Esophagus squamous epithelium (tissue), 5 donors: ENCODE measurements around the gene FBXW2. TPM values are rescaled to one million over a fixed set of nuclear protein-coding genes. Genes with fewer than 3 reads are reported as not detected.

Experiments
- DNase-seq: peaks from one replicate; lab custom pipeline; 2025; lab: John Stamatoyannopoulos, UW
- H3K27ac ChIP-seq, 4 donors: fragments of 200-600 bp; sonication (generic); one replicate each; pipeline ENCODE4 v1.5.1; 2016 to 2019; ENCODE audit warnings: mild to moderate bottlenecking in 1 of 4
- H3K27me3 ChIP-seq, 4 donors: fragments of 200-600 bp; sonication (generic); 1 replicate in 3 of 4; 2 replicates in 1 of 4; pipeline versions ENCODE4 v1.5.1 to v1.6.0; 2017 to 2021; ENCODE audit warnings: antibody characterized with exemption in 1 of 4
- H3K36me3 ChIP-seq, 3 donors: fragments of 200-600 bp; sonication (generic); one replicate each; pipeline ENCODE4 v1.5.1; 2016 to 2019
- H3K4me1 ChIP-seq, 3 donors: fragments of 200-600 bp; sonication (generic); one replicate each; pipeline ENCODE4 v1.5.1; 2017 to 2019
- H3K4me3 ChIP-seq, 4 donors: fragments of 200-600 bp; sonication (generic); 1 replicate in 3 of 4; 2 replicates in 1 of 4; pipeline ENCODE4 v1.5.1; 2016 to 2019; ENCODE audit warnings: mild to moderate bottlenecking in 2 of 4, moderate library complexity in 1 of 4
- H3K9me3 ChIP-seq, 3 donors: fragments of 200-600 bp; sonication (generic); one replicate each; pipeline ENCODE4 v1.5.1; 2016 to 2019
- POLR2A ChIP-seq, 4 donors: fragments of 450-650 bp; IDR thresholded peaks; one replicate each; pipeline ENCODE4 v1.6.1; 2017; ENCODE audit warnings: antibody characterized with exemption in 4 of 4, mild to moderate bottlenecking in 4 of 4, moderate library complexity in 3 of 4
- WGBS, 2 donors: methylation state at CpG; one replicate each; pipeline ENCODE4 v1.1.5; 2018; 5-methylcytosine and 5-hydroxymethylcytosine counted together
- intact Hi-C: fragments of 100-400 bp; cut with DNase I; formaldehyde crosslinking; loops from one replicate; pipeline ENCODE4 v1.15.0; 2022
- total RNA-seq, 4 donors: library from RNA; depleted of rRNA; stranded (reverse); fragments of >200 nt; gene quantifications; one replicate each; pipeline ENCODE4 v1.1.0, GENCODE V29; 2016
- TF ChIP-seq, protein P1 (sequence below), 6 experiments: fragments of 450-650 bp in 4 of 6; fragments of 200-600 bp in 2 of 6; sonication (generic) in 2 of 6; IDR thresholded peaks; one replicate each; pipeline ENCODE4 v1.5.1; 2016 to 2019; ENCODE audit warnings: antibody characterized with exemption in 6 of 6, mild to moderate bottlenecking in 4 of 6, moderate library complexity in 4 of 6
- donor health status: DM: yes; HTN: yes; CAD: no.

Gene FBXW2
- total RNA-seq, 4 donors from 2014 or later: 23.1 to 41.6 (median 31.7) TPM

DNA sequence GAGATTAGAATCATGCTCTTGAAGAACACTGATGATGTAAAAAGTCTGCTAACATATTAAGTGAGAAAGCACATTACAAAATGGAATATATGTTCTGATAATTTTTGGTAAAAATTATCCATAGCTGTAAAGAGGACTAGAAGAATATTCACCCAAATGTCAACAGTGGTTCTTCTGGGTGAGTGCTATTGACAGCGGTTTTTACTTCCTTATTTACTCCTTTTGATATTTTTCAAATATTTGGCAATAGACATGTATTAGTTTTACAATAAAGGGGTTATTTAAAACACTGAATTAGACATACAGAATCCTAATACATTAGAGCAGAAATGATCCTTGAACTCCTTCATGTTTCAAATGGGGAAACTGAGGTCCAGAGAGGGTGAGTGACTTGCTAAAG, 52.0 kb downstream of the FBXW2 start:
- Histone ChIP-seq H3K36me3 (no peaks in the 10 kb centered on the region), H3K27ac (no peak overlapping the region), H3K4me1 (no peaks in the 10 kb centered on the region), H3K27me3 (no peaks in the 10 kb centered on the region), H3K4me3 (no peak overlapping the region), H3K9me3 (no peaks in the 10 kb centered on the region)
- WGBS, 2 donors: 48 to 63% methylated on average over 1 of the region's 1 CpG
- DNase-seq: no peak
- intact Hi-C loops: no loop called here
- TF ChIP-seq POLR2A (IDR thresholded peaks at IDR 0.05): no peak
- TF ChIP-seq, protein P1, sequence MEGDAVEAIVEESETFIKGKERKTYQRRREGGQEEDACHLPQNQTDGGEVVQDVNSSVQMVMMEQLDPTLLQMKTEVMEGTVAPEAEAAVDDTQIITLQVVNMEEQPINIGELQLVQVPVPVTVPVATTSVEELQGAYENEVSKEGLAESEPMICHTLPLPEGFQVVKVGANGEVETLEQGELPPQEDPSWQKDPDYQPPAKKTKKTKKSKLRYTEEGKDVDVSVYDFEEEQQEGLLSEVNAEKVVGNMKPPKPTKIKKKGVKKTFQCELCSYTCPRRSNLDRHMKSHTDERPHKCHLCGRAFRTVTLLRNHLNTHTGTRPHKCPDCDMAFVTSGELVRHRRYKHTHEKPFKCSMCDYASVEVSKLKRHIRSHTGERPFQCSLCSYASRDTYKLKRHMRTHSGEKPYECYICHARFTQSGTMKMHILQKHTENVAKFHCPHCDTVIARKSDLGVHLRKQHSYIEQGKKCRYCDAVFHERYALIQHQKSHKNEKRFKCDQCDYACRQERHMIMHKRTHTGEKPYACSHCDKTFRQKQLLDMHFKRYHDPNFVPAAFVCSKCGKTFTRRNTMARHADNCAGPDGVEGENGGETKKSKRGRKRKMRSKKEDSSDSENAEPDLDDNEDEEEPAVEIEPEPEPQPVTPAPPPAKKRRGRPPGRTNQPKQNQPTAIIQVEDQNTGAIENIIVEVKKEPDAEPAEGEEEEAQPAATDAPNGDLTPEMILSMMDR (IDR thresholded peaks at IDR 0.05): no peak

DNA sequence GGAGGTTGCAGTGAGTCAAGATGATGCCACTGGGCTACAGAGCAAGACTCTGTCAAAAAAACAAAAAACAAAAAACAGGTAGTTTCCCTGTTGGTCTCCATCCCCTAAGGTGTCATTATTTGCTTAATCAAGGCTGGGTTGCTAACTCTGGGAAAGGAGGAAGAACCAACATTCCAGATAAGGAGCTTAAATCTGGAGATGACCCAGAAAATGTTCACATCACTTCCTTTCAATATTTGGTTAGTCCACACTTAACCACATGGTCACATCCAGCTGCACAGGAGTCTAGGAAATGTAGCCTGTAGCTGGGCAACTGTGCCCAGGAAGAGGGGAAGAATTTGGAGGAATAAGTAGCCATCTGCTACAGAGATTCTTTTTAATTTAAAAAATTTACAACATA, 53.1 kb downstream of the FBXW2 start:
- Histone ChIP-seq H3K36me3 (no peaks in the 10 kb centered on the region), H3K27me3 (no peaks in the 10 kb centered on the region), H3K9me3 (no peaks in the 10 kb centered on the region), H3K4me3 (no peak overlapping the region), H3K4me1 (peaks cover 0 to 5% (median 2%) of the 10 kb centered on the region in 3 donors), H3K27ac (no peak overlapping the region)
- TF ChIP-seq, protein P1 (IDR thresholded peaks at IDR 0.05): no peak
- no peak for TF ChIP-seq POLR2A (IDR thresholded peaks at IDR 0.05)
- no peak for DNase-seq
- intact Hi-C loops: no loop called here

DNA sequence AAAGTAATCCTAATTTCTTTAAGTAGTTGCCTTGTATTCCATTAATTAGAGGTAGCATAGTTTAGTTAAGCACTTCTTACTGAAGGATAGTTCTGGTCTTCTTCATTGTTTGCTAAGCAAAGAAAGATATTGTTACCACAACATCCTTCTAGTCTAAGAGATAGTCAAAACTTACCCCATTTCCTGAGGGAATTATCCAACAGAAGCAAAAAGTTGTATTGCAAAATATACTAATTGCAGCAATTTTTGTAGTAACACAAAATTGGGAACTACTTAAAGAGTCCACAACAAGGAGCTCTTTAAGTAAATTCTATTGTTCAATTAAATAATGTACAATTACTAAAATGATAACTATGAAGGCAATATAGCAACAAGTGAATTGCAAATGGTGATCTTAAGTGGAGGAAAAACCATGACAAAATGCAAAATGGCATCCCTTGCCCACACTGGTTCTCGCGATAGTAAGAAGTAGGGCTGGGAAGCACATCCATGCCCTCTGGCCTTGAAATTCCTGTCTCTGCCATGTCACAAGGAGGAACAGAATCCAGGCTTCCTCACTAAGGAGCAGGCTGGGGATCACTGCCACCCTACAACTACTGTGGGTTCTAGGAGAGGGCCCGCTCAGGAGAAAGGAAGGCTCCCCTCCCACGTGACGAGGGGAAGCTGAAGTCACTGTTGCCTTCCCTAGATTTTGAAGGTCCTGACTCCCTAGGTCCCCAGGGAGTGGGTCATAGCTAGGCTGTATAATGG, 55.6 kb downstream of the FBXW2 start:
- intact Hi-C loops: no loop called here
- no peaks in the 10 kb centered on the region for H3K36me3 ChIP-seq
- no peaks in the 10 kb centered on the region for H3K9me3 ChIP-seq
- H3K27ac ChIP-seq: peak overlapping the region in 1 of 4 donors; percentile 34
- 90 to 91% methylated on average over 2 to 5 of the region's 5 CpGs for WGBS, 2 donors
- peaks cover 0 to 9% (median 4%) of the 10 kb centered on the region in 3 donors for H3K4me1 ChIP-seq
- no peak overlapping the region for H3K4me3 ChIP-seq
- DNase-seq: no peak
- TF ChIP-seq, protein P1 (IDR thresholded peaks at IDR 0.05): no peak
- no peak for TF ChIP-seq POLR2A (IDR thresholded peaks at IDR 0.05)
- H3K27me3 ChIP-seq: no peaks in the 10 kb centered on the region

DNA sequence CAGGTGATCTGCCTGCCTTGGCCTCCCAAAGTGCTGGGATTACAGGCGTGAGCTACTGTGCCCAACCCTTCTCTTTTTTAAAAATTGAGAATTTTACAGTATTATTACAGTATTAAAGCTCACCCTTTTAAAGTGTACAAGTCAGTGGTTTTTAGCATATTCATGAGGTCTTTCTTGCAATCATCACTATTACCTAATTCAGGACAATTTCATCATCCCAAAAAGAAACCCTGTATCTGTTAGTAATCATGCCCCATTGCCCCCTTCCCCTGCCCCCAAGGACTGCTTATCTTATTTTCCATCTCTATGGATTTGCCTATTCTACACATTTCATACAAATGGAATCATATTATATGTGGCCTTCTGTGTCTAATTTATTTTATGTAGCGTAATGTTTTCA, 56.3 kb downstream of the FBXW2 start:
- peaks cover 0 to 9% (median 4%) of the 10 kb centered on the region in 3 donors for H3K4me1 ChIP-seq
- no peaks in the 10 kb centered on the region for H3K9me3 ChIP-seq
- 76 to 93% methylated on average over 2 of the region's 2 CpGs for WGBS, 2 donors
- H3K4me3 ChIP-seq: no peak overlapping the region
- H3K36me3 ChIP-seq: no peaks in the 10 kb centered on the region
- intact Hi-C loops: no loop called here
- TF ChIP-seq POLR2A (IDR thresholded peaks at IDR 0.05): no peak
- TF ChIP-seq, protein P1 (IDR thresholded peaks at IDR 0.05): no peak
- H3K27me3 ChIP-seq: no peaks in the 10 kb centered on the region
- no peak for DNase-seq
- H3K27ac ChIP-seq: no peak overlapping the region

DNA sequence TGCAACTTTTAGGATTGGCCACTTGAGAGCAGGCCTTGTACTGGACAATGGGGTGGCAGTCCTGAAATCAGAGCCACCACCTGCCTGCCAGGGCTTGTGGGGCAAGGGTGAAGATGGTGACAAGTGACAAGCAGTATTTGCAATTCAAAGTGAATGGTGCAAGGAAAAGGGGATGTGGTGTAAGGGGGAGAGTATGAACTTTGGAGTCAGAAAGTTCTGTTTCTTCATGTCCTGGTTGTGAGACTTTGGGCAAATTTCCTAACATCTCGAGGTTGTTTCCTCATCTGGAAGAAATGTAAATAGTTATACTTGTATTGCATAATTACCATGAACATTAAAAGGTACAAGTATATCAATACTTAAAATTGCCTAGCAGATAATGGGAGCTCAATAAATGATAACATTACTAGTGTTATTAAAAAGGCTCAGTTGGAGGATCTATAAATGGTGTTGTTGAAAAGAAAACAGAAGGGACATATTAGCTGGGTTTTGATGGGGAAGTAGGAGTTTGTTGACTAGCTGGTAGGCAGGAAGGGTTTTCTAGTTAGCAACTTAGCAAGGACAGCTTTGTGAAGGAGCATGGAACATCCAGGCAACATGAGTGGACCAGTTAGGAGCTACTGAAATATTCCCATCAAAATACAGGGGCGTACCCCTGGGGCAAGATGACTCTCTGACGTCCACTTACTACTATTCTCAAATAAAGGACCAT, 57.6 kb downstream of the FBXW2 start:
- Histone ChIP-seq H3K27me3 (no peaks in the 10 kb centered on the region), H3K9me3 (no peaks in the 10 kb centered on the region), H3K4me1 (peaks cover 0 to 9% (median 4%) of the 10 kb centered on the region in 3 donors), H3K4me3 (no peak overlapping the region), H3K27ac (peak overlapping the region in 2 of 4 donors; percentile 42 to 68), H3K36me3 (no peaks in the 10 kb centered on the region)
- TF ChIP-seq POLR2A (IDR thresholded peaks at IDR 0.05): no peak
- TF ChIP-seq, protein P1 (IDR thresholded peaks at IDR 0.05): no peak
- DNase-seq: no peak
- 61 to 62% methylated on average over 3 of the region's 3 CpGs for whole genome bisulfite sequencing, 2 donors
- intact Hi-C loops: no loop called here
